Calu3 (cell line): ENCODE results near the gene CTNNA2. TPM values are rescaled to one million over a fixed set of nuclear protein-coding genes. Genes with fewer than 3 reads are reported as not detected.

Experiments
- BruUV-seq: library from RNA; stranded (reverse); fragments of 400-500 nt; replicated peaks from 2 replicates; lab custom pipeline; 2021; lab: Mats Ljungman, UMichigan
- CTCF ChIA-PET: fragments of 300-600 bp; sonication (Branson Sonifier 250); formaldehyde crosslinking; loops from one replicate; lab custom pipeline; 2022; ENCODE audit warnings: antibody characterized with exemption; lab: Charles Lee
- DNase-seq: peaks from one replicate; pipeline ENCODE4 v3.0.0; 2022
- H3K27ac Mint-ChIP-seq: one replicate; pipeline ENCODE4 v1.8.0; 2022; ENCODE audit warnings: mixed read lengths; ENCODE audit not compliant: unreplicated experiment
- H3K27me3 Mint-ChIP-seq: one replicate; pipeline ENCODE4 v1.8.0; 2022; ENCODE audit warnings: mixed read lengths; ENCODE audit not compliant: unreplicated experiment
- H3K36me3 Mint-ChIP-seq: one replicate; pipeline ENCODE4 v1.8.0; 2022; ENCODE audit warnings: mild to moderate bottlenecking, moderate library complexity, mixed read lengths; ENCODE audit not compliant: insufficient read depth, unreplicated experiment
- H3K4me1 Mint-ChIP-seq: one replicate; pipeline ENCODE4 v1.8.0; 2022; ENCODE audit warnings: mild to moderate bottlenecking, low read depth, mixed read lengths; ENCODE audit not compliant: unreplicated experiment
- H3K4me3 Mint-ChIP-seq: one replicate; pipeline ENCODE4 v1.8.0; 2022; ENCODE audit warnings: mild to moderate bottlenecking, low read depth, moderate library complexity, mixed read lengths; ENCODE audit not compliant: unreplicated experiment
- H3K9me3 Mint-ChIP-seq: one replicate; pipeline ENCODE4 v1.8.0; 2022; ENCODE audit warnings: low read depth, mixed read lengths; ENCODE audit not compliant: unreplicated experiment
- CTCF ChIP-seq: fragments of 200-600 bp; IDR thresholded peaks from one replicate; pipeline ENCODE4 v1.8.0; 2022; ENCODE audit warnings: antibody characterized with exemption; ENCODE audit not compliant: unreplicated experiment
- intact Hi-C: fragments of 100-400 bp; cut with micrococcal nuclease; formaldehyde crosslinking; loops from one replicate; pipeline ENCODE4 v1.10.0; 2022; ENCODE audit not compliant: unreplicated experiment
- total RNA-seq: library from RNA; stranded (reverse); gene quantifications from 2 replicates; pipeline ENCODE4 v1.2.3, GENCODE V29; 2022

The CTNNA2 gene
- total RNA-seq, 1 experiment from 2014 or later, result not detected

GRCh38 chr2:80473796-80474195 is 960.9 kb downstream of the CTNNA2 start:
- CTCF ChIA-PET, result no interaction called here
- Mint-ChIP-seq H3K9me3 (peaks cover 18% of the 10 kb centered on the region), H3K4me3 (no peak overlapping the region), H3K36me3 (no peaks in the 10 kb centered on the region), H3K27ac (no peak overlapping the region), H3K4me1 (no peaks in the 10 kb centered on the region), H3K27me3 (no peaks in the 10 kb centered on the region)
- TF ChIP-seq CTCF, result no peak
- no peak for DNase-seq
- intact Hi-C loops, result no loop called here
- no TSS peak for BruUV-seq

DNA sequence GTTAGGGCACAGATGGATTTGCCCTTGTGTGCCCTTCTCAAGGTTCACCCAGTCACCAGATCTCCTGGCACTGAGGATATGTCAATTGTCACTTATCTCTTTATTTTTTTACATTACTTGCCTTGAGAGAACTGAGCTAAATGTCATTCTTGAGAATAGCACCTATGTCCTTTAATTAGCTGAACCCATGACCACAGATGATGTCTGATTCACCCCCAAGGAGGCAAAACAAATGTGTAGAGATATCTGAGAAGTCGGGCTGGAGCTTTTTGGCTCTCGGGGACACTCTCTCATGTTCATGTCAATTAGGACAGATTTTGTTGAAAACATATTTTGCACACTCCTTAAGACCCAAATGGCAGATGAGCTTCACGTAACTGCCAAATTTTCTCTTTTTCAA is 963.1 kb downstream of the CTNNA2 start:
- intact Hi-C loops, result no loop called here
- H3K27ac Mint-ChIP-seq, result no peak overlapping the region
- TF ChIP-seq CTCF, result no peak
- H3K9me3 Mint-ChIP-seq, result peaks cover 20% of the 10 kb centered on the region
- H3K27me3 Mint-ChIP-seq, result no peaks in the 10 kb centered on the region
- CTCF ChIA-PET, result no interaction called here
- H3K36me3 Mint-ChIP-seq, result no peaks in the 10 kb centered on the region
- no peak for DNase-seq
- BruUV-seq, result no TSS peak
- no peaks in the 10 kb centered on the region for H3K4me1 Mint-ChIP-seq
- no peak overlapping the region for H3K4me3 Mint-ChIP-seq

GRCh38 chr2:80476535-80477117 is 963.8 kb downstream of the CTNNA2 start:
- DNase-seq, result no peak
- no TSS peak for BruUV-seq
- Mint-ChIP-seq H3K4me1 (no peaks in the 10 kb centered on the region), H3K27ac (no peak overlapping the region), H3K27me3 (no peaks in the 10 kb centered on the region), H3K9me3 (peaks cover 15% of the 10 kb centered on the region), H3K36me3 (no peaks in the 10 kb centered on the region), H3K4me3 (no peak overlapping the region)
- intact Hi-C loops, result no loop called here
- TF ChIP-seq CTCF, result no peak
- CTCF ChIA-PET, result no interaction called here

DNA sequence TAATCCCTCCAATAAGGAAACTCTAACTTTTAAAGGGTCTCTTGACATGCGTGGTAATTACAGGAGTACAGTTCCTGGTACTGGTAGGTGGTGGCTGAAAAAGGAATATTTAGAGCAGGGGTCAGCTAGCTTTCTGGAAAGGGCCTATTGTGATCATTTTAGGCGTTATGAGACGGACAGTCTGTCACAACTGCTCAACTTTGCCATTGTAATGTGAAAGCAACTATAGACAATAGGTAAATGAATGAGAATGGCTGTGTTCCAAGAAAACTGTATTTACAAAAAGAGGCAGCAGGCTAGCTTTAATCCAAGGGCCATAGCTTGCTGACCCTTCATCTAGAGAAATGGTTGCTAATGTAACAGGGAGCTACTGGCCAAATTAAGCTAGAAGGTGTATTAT is 969.4 kb downstream of the CTNNA2 start:
- Mint-ChIP-seq H3K27me3 (no peaks in the 10 kb centered on the region), H3K27ac (no peak overlapping the region), H3K9me3 (peaks cover 8% of the 10 kb centered on the region)

More for the DNA sequence above, 969.4 kb downstream of the CTNNA2 start:
- Mint-ChIP-seq H3K36me3 (no peaks in the 10 kb centered on the region), H3K4me1 (no peaks in the 10 kb centered on the region), H3K4me3 (no peak overlapping the region)
- no TSS peak for BruUV-seq
- intact Hi-C loops, result no loop called here
- TF ChIP-seq CTCF, result no peak
- no peak for DNase-seq
- CTCF ChIA-PET, result no interaction called here
